HK-2 (cell line): Measurements from ENCODE around the gene CNTFR.
A peak's percentile ranks its signal among the peaks of the same experiment; 100 is the strongest.

ENCODE experiments used
- DNase-seq: peaks from one replicate; pipeline ENCODE4 v3.0.0-alpha.2; 2018; ENCODE audit not compliant: unreplicated experiment

CNTFR gene

DNA sequence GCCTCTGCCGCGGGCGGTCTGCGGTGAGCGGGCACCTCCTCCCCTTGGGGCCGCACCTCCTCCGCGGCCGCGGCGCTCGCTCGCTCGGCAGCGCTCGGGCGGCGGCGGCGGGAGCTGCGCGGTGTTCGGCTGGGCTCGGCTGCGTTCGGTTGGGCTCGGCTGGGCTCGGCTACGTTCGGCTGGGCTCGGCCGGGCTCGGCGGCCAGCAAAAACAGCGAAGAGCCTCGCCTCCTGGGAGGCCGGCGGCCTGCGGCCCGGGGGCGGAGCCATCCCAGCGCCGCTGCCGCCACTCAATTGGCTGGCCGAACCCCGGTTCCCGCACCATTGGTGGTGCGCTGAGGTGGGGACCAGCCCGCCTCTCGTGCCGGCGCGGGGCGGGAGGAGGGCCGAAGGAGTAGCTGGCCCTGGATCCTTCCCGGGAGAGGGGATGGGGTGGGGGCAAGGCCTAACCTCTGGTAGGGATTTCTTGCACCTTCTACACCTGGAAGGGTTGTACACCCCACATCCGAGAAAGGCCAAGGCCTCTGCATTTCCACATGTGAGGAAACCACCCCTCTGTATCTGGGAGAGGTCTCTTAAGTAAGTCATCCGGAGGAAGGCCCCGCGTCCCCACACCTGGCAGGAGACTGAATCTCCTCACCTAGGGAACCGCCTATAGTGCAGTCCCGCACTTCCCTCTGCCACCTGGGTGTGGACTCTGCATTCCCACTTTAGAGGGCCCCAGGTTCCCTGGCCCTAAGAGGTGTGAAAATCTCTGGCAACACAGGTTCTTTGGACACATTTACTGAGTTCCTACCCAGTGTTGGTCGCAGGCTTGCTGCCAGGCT is 66.3 kb downstream of the CNTFR start, which contains the start of gene ENHO:
Gene ENHO (minus strand): TSS at position 20 of the 827 bp plus-strand sequence. CDS start 1,295 bp downstream, outside the sequence.
- peak; percentile 89 for DNase-seq

DNA sequence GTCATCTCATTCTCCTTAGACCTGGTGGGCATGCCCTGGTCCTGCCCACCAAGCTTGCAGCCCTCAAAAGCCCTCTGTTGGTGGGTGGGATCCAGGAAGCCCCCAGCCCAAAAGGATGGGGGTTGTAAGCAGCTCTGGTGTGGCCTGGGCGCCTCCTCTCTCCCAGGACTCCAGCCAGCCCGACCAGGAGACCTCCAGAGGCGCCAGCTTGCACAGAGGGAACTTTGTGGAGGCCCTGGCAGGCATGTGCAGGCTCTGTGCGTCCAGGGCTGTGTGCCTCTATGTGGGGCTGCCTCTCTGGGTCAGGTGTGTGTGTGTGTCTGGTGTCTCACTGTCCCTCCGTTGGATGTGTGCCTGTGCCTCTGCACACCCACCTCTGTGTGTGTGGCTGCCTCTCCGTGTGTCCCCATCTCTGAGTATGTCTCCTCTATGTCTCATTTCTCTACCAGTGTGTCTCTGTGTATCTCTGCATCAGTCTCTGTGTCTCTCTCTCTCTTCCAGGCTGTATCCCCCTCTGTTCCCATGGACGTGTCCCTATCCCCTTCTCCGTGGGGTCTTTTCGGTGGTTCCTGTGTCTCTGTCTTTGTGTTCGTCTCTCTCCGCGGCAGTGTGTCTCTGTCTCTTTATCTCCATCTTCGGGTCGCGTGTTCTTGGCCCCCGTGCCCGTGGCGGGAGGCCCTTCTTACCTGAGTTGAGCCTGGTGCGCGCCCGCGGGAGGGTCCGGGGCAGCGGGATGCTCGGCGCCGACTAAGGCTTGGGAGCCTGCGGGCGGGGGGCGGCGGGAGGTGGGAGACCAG is 67.2 kb downstream of the CNTFR start:
- DNase-seq = no peak

DNA sequence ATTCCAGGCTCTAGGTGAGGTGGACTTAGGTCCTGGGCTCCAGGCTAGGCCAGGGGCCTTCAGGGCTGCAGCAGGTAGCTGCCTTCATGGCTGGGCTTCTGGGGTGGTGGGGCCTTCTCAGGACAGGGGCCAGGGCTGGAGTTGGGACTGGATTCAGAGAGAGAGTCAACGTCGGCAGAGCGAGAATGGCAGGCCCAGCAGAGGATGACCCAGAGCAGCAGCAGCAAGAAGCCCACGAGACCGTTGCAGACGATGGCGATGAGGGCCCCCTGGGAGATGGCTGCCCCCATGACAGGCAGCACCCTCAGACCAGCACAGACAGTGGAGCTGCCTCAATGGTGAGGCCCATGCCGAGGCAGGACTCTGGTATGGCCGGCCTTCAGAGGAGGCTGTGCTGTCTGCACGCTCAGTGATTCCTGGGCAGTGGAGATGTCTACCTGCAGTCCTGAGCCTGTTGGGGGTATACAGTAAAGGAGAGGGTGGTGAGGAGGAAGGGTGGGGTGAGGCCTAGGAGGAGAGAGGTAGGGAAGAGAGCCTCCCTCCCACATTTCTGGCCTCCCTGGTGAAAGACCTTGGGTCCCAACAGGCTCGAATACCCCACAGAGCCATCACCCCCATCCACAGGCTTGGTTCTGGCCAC is 68.0 kb downstream of the CNTFR start:
- no peak for DNase-seq

DNA sequence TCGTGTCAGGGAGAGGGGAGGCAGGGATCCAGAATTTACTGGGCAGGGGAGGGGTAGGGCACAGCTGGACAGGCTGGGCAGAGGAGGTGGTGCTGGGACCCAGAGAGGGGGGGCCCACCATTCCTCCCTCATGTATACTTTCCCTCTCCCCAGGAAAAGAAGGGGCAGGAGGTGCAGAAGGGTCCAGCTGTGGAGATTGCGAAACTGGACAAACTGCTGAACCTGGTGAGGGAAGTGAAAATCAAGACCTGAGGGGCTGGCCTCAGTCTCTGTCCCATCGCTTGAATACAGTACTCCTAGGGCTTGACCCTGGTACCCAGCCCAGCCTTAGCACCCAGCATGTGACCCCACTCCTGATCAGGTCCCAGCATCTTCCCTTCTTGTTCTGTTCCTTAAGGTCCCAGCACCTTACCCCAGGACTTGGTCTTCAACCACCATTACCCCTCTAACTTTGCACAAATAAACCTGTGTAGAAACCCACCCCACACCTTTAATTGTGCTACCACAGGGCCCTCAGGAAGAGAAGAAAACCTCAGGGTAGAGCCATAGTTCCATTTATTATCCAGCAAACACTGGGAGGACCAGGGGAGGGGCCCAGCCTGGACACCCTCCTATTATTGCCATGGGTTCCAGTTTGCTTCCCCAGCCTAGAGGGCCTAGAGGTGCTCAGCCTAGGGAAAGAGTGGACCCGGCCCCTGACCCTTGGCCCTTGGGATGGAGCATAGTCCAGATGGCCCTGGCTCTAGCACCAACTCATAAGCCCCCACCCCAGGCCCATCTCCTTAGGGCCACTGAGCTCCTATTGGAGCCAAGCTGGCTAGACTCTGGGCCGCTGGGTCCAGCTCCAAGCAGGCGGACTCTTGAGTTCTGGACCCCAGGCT is 68.8 kb downstream of the CNTFR start:
- no peak for DNase-seq

DNA sequence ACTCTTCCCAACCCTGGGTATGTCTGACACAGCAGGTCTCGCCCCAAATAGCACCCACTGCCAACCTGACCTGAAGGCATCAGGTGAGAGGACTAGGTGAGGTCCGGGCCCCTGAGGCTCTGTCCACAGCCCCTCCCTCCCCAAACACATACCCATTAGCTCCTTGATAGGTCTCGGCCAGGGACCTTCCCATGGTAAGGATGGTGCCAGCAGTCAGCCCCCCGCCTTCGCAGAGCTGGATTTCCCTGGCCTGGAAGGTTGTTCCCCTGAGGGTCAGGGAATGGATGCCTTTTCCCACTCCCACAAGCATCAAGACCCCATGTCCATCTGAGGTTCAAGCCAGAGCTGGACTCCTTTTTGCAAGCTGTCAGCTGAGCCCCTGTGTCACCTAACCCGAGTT is 69.4 kb downstream of the CNTFR start:
- no peak for DNase-seq

DNA sequence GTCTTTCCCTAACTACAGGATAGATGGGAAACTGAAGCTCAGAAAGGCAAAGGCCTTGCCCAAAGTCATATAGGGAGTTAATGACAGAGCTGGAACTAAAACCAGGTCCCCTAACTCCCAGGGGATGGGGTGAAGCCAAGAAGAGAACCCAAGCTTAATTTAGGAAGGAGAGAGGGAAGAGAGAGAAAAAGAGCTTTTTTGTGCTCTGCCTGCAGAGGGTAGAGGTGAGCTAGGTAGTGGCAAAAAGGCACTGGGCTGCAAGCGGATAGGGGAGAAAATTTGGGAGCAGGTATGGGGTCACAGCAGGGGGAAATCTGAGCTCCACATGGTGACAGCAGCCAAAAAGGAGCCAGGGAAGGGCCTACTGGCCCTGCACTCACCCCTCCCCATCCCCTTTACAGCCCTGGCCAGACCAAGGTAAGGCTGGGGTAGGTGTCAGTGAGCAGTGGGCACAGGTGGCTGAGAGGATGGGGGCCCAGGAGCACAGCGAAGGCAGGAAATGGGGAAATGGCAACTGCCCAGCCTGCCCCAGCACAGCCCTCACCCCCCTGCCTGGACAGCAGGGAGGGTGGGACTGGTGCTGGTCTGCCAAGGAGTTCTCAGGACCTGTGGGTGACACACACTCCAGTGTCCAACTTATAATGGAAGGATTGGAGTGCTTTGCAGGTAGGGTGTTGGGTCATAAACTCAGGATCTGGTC is 70.1 kb downstream of the CNTFR start:
- no peak for DNase-seq

DNA sequence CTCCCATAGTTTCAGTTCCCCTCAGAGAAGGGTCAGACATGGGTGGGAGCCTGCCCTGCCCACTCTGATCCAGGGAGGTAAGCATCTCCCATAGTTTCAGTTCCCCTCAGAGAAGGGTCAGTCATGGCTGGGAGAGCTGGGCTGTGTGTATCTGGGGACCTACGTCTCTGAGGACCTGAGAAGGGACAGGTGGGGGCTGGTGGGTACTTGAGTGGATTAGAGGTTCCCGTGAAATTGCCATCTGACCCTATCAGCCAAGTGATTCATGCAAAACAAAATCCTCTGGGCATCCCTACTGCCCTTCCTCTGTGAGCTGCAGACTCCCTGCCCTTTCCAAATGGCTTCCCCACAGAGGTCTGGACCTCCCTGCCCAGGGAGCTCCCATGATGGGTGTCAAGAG is 70.6 kb downstream of the CNTFR start:
- DNase-seq = no peak

DNA sequence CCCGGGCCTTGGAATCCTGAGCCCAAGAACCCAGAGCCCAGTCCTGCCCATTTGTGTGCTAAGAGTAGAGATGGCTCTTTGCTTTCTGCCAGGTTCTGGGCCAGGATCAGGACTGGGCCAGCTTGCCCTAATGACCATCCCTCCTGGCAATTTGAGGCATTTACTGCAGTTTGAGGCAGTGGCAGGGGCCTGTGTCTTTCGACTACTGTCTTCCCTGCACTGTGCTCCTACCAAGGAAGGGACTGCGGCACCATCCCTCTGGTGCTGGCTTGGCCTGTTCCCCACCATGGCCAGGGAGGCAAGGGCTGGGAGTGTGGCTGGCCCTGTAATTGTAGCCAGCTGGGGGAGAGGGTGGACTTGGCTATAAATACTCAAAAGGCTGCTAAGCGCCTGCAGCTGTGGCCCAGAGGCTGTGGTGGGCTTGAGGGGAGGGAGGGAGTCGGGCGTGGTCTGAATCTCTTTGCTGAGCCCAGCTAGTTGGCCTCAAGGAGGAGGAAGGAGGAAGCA is 71.4 kb downstream of the CNTFR start:
- DNase-seq = no peak

DNA sequence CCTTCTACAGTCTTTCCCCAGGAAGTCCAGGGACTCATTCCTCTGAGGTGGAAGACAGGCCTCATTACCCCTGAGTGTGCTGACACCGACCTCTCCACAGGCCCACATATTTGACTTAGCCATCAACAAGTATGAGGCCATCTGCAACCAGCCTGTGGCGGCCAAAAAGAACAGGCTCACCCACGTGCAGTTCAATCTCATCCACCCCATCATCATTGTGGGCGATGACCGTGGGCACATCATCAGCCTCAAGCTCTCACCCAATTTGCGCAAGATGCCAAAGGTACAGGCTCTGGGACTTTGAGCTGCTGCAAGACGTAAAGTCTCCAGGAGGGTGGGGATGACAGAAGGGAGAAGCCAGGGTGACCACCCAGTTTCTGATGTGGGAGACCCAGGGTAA is 72.3 kb downstream of the CNTFR start:
- no peak for DNase-seq

DNA sequence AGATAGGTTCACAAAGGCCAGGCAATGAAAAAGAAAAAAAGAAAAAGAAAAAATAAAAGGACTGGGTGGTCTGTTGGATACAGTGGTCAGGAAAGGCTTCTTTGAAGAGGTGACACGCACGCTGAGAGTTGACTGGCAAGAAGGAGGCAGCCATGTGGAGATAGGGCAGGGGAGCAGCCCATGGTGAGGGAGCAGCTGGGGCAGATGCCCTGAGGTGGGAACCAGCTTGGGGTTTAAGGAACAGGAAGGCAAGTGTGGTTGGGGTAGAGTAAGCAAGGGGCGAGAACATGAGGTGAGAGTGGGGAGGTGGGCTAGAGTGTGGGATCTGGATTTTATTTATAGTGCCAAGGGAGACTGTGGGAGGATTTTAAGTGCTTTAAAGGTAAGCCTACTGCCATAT is 73.6 kb downstream of the CNTFR start:
- DNase-seq = no peak

DNA sequence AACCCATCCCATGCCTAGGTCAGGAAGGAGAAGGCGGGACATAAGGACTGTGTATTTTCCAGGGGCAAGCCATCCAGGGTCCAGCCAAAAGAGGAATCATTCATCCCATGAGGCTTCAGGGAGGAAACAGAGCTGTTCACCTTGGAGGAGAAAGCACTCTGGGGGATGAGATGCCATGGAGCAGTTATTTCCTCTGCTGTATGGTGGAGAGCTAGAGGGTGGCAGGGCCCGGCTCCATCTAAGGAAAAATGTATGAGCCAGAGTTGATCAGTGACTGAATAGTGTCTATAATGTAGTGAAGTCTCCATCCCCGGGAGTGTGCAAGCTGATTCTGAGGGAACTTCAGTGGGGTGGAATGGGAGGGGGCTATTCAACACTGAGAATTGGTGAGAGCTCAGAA is 74.7 kb downstream of the CNTFR start:
- DNase-seq = no peak

DNA sequence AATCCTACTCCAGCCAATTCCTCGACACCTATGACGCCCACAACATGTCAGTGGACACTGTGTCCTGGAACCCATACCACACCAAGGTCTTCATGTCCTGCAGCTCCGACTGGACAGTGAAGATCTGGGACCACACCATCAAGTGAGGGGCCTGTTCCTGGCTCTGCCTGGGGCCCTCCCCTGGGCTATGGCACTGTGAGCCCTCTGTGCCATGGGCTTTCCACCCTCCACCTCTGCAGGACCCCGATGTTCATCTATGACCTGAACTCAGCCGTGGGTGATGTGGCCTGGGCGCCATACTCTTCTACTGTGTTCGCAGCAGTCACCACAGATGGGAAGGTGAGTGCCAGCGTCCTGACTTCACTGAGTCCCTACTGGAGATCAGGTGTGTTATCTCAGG is 75.1 kb downstream of the CNTFR start:
- no peak for DNase-seq

DNA sequence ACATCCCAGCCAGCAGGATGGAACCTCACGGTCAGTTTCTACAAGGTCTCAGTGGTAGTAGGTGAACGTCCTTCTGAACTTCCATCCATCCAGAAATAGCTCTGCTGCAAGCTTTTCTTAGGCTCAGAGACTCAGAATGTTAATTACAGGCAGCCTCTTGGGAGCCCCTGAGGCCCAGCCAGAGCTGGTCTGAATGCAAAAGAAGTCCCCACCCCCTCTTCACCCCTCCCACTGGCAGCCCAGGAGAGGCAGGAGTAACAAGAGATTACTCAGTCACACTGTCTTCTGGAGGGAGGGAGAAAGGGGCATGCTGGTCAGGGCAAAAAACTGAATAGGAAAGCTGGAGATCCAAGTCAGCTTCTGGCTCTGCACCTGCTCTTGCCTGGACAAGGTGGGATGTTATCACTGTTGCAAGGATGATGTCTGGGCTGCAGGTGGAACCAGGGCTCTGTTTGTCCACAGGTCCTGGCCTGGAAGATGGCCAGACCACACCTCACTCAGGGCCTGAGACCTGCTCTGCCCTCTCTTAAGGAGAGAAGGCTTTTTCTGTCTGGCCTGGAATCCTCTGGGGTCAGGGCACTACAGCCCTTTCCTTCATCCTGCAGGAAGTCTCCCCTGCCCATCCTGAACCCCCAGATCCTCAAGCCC is 75.8 kb downstream of the CNTFR start:
- DNase-seq = no peak

DNA sequence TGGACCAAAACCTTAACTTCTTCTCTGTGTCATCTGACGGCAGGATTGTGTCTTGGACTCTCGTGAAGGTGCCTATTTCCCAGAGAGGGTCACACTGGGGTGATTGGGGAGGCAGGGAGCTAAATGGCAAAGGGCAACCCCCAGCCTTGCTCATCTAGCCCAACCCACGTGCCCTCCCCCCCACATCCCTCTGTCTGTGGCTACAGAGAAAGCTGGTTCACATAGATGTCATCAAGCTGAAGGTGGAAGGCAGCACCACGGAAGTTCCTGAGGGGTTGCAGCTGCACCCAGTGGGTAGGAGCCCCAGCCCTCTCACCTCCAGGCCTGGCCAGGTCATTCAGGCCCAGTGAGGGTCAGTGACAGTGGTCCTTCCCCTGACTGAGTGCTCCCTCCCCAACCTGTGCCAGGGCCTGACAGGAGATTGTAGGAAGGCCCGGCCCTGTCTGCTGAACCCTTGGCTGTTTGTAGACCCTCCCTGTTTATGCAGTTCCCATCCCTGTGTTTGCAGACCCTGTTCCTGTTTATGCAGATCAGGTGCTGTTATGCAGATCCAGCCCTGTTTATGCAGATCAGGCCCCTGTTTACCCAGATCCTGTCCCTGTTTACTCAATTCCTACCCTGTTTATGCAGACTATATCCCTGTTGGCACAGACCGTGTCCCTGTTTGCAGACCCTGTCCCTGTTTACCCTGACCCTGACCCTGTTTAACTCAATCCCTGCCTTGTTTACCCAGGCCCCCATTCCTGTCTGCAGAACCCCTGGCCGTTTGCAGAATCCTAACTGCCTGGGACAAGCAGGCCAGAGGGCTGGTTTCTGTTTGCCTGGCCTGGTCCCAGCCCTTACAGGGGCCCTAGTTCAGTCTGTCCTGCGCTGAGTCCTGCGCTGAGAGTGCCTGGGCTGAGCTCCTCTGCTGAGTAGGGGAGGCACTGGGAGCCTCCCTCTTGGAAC is 77.1 kb downstream of the CNTFR start:
- DNase-seq = no peak

DNA sequence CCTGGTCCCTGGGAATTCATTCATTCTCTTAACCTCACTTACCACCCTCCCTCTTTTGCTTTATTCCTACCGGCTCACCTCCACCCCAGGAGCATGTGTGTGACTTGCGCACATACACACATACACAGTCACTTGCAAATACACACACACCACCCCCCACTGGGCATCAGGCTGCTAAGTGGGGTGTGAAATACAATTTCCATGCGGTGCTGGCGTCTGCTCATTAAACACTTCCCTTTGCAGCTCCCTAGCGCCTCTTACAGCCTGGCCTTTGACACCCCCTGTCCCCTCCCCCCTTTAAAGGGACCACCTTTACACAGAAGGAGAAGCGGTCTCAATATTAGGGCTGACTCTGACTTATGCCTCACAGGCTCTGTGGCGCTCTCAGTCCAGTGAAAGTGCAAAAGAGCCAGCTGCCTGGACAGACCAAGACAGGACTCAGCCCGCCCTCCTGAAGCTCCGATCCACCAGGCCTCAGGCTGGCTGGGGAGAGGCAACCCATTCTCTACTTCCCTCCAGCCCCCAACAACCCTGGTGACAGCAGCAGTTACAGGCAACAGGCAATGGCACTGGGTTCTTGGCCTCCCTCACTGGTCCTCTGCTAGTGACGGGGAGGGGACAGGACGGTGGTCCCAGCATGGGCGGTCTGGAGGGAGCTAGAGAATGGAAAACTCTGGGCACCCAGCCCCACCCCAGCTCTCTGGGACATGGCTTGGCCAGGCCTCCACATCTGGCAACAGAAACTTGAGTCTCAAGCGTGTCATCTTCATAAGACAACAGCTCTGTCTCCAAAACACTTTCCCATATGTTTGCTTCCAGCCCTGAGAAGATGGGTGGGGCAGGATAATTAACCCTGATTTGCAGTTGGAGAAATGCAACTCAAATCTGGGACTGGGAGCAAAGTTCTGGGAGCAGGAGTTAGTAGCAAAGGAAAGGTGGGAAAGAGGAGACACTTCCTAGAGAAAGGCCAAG is 78.7 kb downstream of the CNTFR start:
- DNase-seq = no peak

DNA sequence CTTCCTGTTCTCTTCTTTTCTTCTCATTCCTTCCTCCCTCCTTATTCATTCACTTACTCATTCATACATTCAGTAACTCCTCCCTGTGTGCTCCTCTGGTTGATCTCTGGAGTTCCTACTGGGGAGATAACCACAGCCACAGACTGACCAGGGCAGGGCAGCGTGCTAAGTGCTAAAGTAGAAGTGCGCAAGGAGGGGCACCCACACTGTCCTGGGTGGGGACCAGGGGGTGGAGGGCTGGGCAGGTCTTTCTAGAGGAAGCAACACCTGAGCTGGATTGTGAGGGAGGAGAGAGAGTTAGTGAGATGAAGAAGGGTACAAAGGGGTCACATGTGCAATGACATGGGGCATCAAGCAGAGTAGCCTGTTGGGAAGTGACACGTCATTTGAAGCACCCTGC is 80.6 kb downstream of the CNTFR start:
- DNase-seq = no peak

DNA sequence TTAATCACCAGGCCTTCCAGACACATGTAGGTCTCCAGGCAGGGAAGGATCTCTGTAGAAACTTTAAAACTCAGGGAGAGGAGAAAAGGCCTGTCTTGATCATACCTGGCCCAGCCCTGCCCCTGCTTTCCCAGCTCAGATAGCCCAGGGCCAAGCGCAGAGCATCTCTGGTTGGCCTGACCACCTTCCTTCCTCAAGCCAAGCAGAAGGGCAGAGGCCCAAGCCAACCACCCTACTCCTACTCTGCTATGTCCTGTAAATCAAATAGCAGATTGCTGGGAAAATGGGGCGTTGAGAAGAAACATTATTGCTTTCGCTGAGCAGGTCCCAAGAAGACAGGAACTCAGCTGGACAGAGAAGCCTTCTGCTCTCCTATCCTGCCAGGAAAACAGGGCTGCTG is 81.1 kb downstream of the CNTFR start:
- no peak for DNase-seq

DNA sequence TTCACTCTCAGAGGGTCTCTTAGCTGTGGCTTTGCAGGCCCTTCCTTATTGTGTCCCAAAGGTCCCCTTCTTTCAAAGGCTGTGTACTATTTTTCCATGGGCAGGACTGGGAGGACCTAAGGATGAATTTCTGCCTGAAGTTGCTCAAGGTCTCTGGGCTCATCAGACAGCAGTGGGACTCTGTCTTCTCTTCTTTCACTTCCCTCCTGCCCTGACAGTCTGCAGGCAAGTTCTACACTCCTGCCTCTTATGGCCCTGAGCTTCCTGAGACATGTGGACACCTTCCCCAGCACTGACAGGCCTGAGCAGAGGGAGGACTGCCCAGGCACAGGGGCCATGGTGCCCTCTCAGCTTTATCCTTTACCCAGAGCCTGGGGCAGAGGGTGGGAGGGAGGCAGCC is 81.6 kb downstream of the CNTFR start:
- DNase-seq = no peak
